ENCODE data around the gene PIM3. TPM values are rescaled to one million over a fixed set of nuclear protein-coding genes. Genes with fewer than 3 reads are reported as not detected.

The PIM3 gene
- total RNA-seq, 4 donors from 2014 or later: 92.2 to 174 (median 114) TPM

DNA sequence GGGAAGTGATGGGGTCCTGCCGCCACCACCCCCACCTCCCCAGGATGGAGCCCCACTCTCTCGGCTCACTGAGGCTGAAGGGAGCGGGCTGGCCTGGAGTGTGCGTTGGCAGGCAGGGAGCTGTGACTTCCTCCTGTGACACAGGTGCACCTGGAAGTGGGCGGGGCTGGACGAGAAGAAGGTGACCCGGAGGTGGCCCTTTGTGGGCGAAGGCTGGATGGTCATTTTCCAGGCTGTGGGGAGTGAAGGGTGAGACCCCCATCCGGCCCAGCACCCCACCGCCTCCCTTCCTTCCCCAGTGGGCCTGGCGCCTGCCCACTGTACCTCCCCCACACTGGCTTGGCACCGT, 36.7 kb downstream of the PIM3 start:
- TF ChIP-seq, protein P1, sequence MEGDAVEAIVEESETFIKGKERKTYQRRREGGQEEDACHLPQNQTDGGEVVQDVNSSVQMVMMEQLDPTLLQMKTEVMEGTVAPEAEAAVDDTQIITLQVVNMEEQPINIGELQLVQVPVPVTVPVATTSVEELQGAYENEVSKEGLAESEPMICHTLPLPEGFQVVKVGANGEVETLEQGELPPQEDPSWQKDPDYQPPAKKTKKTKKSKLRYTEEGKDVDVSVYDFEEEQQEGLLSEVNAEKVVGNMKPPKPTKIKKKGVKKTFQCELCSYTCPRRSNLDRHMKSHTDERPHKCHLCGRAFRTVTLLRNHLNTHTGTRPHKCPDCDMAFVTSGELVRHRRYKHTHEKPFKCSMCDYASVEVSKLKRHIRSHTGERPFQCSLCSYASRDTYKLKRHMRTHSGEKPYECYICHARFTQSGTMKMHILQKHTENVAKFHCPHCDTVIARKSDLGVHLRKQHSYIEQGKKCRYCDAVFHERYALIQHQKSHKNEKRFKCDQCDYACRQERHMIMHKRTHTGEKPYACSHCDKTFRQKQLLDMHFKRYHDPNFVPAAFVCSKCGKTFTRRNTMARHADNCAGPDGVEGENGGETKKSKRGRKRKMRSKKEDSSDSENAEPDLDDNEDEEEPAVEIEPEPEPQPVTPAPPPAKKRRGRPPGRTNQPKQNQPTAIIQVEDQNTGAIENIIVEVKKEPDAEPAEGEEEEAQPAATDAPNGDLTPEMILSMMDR (IDR thresholded peaks at IDR 0.05): no peak
- DNase-seq (ENCODE audit: low spot score) (peak; percentile 20), ATAC-seq (ENCODE audit: low FRiP score) (no peak)

DNA sequence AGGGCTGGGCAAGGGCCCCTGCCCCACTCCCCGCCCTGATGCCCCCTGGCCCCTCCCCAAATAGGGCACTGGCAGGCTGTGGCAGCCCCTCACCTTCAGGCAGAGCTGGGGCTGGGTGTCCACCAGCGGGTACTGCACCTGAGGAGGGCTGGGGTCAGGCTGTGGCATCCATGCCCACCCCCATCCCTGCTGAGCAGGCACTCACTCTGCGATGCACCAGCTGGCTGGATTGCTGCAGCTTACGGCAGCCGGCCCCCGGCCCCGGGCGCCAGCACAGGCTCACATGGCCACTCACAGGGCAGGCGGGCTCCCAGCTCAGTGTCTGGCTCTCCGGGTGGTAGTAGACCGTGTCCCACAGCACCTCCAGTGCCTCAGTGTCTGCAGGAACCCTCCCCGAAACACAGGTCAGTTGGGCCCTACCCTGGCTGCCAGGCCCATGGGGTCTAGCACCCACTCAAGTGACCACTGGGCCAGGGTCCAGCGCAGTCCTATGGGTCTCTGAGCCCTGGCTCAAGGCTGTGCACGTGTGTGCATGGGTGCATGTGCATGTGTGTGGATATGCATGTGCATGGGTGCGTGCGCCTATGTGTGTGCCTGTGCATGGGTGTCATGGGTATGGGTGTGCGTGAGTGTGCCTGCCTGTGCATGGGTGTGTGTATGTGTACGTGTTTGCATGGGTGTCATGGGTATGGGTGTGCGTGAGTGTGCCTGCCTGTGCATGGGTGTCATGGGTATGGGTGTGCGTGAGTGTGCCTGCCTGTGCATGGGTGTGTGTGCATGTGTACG, 37.6 kb downstream of the PIM3 start:
- TF ChIP-seq, protein P1 (IDR thresholded peaks at IDR 0.05): no peak
- DNase-seq (ENCODE audit: low spot score): peak; percentile 20
- ATAC-seq (ENCODE audit: low FRiP score): no peak

DNA sequence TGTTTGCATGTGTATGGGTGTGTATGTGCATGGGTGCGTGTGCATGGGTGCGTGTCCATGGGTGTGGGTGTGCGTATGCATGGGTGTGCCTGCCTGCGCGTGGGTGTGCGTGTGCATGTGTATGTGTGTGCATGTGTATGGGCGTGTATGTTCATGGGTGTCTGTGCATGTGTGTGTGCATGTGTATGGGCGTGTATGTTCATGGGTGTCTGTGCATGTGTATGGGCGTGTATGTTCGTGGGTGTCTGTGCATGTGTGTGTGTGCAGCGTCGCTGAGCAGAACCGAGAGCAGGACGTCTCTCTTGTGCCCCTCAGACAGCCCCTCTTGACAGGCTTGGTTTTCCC, 38.1 kb downstream of the PIM3 start:
- DNase-seq (ENCODE audit: low spot score): no peak
- ATAC-seq (ENCODE audit: low FRiP score): no peak
- TF ChIP-seq, protein P1 (IDR thresholded peaks at IDR 0.05): no peak

DNA sequence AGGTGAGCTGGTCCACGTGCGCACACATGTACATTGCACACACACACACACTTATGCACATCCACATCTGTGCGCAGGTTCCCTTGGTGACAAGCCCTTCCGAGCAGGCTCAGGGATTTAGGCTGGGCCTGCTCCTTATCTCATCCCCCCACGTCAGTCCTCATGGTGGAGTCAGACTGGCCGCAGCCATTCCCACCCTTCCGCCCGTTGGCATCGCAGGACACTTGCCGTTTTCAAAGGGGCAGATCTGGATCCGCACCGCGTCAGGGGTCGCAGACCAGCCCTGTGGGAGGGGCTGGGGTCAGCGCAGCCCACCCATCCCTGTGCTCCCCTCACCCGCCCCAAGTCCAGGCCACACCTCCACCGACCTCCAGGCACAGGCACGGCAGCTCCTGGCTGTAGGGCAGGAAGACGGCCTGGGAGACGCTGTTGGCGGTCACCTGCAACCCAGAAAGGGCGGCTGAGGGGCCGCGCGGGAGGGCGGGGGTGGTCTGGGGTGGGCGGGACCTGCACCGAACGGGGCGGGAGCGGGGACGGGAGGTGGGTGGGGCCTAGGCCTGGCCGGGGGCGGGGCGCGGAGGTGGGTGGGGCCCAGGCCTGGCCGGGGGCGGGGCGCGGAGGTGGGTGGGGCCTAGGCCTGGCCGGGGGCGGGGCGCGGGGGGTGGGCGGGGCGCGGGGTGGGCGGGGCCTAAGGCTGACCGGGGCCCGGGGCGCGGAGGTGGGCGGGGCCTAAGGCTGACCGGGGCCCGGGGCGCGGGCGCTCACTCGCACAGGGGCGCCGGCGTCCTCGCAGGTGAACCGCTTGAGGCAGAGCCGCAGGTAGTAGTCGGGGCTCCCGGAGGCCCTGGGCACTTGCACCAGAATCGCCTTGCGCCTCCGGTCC, 38.7 kb downstream of the PIM3 start:
- no peak for ATAC-seq (ENCODE audit: low FRiP score)
- DNase-seq (ENCODE audit: low spot score): peak; percentile 20
- TF ChIP-seq, protein P1 (IDR thresholded peaks at IDR 0.05): no peak

DNA sequence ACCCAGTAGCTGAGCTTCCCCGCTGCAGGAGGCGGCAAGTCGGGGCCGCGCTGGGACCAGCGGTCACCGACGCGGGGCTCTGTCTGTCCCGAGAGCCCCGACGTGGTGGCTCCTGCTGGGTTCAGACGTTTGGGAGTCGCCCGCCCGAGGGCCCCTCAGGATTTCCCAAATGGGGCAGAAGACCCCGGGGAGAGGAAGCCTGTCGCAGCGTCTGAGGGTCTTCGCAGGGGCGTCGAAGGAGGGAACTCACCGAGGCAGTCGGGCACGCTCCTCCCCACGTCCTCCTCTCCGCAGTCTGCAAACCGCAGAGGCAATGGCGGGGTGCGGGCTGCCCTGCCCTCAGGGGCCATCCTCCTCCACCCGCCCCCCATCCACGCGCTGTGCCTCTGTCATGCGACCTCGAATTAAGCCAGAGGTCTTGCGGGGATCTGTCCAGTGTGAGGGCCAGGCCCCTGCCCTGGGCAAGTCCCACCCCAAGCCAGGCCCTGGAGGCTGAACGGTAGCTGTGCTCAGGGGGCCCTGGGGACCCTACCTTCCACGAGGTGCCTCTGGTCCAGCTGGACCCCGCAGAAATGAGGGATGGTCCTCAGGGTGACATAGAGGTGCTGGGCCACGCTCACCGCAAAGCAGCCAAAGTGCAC, 39.5 kb downstream of the PIM3 start:
- TF ChIP-seq, protein P1 (IDR thresholded peaks at IDR 0.05): no peak
- no peak for ATAC-seq (ENCODE audit: low FRiP score)
- peak; percentile 16 for DNase-seq (ENCODE audit: low spot score)

DNA sequence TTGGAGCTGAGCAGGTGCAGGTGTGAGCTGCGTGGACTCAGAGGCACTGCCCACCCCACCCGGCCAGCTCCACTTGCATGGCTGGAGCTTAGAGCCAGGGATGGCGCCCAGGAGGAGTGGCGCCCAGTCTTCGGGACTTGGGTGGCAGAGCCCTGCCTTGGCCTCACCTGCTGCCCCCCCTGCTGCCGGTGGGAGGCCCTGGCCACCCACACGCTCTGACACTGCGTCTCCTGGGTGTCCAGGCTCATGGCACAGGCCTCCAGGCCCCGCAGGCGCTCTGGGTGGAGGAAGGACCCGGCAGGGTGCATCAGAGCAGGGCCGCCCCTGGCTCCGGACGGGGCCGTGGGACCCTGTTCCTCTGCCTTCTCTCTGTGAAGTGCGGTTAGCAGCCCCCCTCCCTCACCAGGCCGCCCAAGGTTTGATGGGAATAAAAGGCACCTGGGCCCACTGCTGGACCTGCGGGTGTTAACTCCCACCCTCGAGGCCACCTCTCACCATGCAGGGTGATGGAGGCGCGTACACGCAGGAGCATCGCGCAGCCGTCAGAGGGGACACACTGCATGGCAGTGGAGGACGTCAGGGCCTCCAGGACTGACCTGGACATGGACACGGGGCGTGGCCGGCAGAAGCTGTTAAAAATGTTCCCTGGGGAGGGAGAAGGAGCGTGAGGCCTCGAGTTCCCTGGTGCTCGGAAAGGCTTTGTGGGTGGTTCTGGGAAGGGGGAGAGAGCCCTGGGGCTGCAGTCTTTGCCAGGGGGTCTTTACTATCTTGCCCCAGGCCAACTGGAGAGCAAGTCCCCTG, 40.2 kb downstream of the PIM3 start:
- TF ChIP-seq, protein P1 (IDR thresholded peaks at IDR 0.05): no peak
- DNase-seq (ENCODE audit: low spot score) (no peak), ATAC-seq (ENCODE audit: low FRiP score) (no peak)
